Fibroblast of mammary gland (primary cell): ENCODE results near the gene FTO.

Experiments
- DNase-seq: peaks from one replicate; pipeline ENCODE4 v3.0.0-alpha.2; 2010; ENCODE audit warnings: low read depth
- H3K4me3 ChIP-seq: 2 replicates; pipeline ENCODE4 v1.5.1; 2011; ENCODE audit warnings: low read depth, mild to moderate bottlenecking, low read length, moderate library complexity; ENCODE audit not compliant: control insufficient read depth
- TF ChIP-seq, protein P1 (sequence below): conservative IDR thresholded peaks from 2 replicates; pipeline ENCODE4 v1.5.1; 2011; ENCODE audit warnings: low read depth, low read length, inconsistent platforms; ENCODE audit not compliant: control insufficient read depth, insufficient read depth

FTO gene

DNA sequence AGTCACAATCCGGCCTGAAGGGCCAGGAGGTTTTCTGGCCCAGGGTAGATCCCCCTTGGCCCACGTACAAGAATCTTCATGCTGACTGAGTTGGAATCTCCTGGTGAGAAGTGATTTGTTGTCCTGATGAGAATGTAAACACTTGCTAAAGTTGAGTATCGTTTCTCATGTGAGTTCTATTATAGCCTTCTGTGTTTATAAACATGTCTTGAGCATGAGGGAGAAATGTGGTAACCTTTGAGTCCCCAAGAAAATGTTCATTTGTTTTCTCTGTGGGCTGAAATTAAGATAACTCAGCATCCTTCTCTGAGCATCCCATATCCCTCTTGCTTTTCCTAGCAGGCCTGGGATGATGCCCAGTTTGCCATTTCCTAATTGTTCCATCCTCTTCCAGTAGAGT lies 204.8 kb downstream of the FTO start:
- H3K4me3 ChIP-seq = no peak overlapping the region
- no peak for DNase-seq
- TF ChIP-seq, protein P1, sequence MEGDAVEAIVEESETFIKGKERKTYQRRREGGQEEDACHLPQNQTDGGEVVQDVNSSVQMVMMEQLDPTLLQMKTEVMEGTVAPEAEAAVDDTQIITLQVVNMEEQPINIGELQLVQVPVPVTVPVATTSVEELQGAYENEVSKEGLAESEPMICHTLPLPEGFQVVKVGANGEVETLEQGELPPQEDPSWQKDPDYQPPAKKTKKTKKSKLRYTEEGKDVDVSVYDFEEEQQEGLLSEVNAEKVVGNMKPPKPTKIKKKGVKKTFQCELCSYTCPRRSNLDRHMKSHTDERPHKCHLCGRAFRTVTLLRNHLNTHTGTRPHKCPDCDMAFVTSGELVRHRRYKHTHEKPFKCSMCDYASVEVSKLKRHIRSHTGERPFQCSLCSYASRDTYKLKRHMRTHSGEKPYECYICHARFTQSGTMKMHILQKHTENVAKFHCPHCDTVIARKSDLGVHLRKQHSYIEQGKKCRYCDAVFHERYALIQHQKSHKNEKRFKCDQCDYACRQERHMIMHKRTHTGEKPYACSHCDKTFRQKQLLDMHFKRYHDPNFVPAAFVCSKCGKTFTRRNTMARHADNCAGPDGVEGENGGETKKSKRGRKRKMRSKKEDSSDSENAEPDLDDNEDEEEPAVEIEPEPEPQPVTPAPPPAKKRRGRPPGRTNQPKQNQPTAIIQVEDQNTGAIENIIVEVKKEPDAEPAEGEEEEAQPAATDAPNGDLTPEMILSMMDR = no peak

DNA sequence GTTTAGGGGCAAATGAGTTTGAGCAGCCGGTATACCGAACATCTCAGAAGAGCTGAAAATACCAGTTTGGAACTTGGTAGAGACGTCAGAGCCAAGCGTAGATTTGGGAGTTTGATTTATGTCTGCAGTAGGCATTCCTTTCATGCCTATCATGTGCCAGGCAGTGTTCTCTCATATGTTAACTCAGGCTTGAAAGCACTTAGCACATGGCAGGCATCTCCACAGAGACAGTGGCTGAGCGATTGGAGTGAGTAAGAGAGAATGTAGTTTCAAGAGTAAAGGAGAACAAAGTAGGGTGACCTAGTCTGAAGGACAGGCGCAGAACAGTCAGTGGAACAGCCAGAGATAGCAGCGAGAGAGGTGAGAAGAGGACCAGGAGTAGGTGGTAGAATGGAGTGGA lies 207.0 kb downstream of the FTO start:
- no peak overlapping the region for H3K4me3 ChIP-seq
- TF ChIP-seq, protein P1 = no peak
- no peak for DNase-seq

DNA sequence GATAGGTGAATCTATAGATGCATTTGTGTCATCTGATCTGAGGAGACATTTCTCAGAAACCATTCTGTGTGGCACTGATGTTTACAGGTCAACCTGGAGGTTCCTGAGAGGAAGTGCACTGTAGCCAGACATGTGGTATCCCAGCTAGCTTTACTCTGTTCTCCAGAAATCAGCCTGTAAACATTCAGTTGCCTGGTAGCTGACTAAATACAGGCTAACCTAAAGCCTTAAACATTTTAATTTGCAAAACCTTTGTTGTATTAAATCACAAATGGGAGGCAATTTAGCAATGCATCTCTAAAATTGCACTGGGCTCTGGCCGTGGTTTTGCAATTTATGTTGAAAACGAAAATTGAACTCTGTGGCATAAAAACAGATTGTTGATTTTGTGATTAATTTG lies 207.6 kb downstream of the FTO start:
- DNase-seq = peak; percentile 50
- H3K4me3 ChIP-seq = no peak overlapping the region
- TF ChIP-seq, protein P1 = no peak

DNA sequence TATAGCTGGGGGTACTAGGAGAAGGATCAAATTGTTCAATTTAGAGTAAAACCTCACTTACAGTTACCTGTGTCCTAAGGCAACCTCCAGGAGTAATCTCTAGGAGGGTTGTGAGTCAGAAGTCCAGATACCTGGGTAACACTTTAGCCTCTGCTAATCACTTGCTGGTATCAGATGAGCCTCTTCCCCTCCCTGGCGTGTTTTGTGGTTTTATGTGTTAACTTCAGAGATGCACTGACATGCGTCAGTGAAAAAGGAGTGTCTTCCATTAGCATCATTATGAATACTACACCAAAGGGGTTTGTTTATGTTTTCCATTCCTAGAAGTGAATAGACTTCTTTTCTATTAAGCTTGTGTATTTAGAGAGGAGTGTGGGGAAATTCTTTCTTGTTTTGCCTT lies 208.2 kb downstream of the FTO start:
- H3K4me3 ChIP-seq = no peak overlapping the region
- TF ChIP-seq, protein P1 = no peak
- DNase-seq = no peak

DNA sequence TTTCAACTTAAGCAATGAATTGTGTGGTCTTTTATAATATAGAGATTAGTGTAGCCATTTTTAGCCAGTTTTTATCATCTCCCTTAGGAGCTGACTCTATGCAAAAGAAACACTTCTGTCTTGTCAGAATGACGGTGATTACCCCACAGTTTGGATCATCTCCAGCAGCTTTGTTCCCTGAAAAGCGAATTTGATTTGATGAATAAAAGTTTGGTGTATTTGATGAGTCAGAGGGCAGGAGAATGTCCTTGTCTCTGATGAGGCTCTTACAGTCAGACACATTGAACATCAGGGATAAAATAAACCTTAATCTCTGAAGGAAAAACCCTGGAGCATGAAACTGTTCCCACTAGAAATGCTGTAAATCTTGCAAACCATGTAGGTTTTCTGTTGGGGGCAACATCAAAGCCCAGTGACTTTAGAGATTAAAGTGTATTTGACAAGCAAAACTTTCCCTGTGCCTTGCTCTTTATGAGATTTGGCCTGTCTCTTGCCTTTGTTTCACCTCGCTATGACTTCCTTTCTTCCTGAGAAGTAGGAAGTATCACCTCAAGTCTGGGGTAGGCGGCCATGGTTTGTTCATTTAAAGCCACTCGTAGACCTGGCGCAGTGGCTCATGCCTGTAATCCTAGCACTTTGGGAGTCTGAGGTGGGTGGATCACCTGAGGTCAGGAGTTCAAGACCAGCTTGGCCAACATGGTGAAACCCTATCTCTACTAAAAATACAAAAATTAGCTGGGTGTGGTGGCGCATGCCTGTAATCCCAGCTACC lies 209.3 kb downstream of the FTO start:
- DNase-seq = peak; percentile 99
- no peak overlapping the region for H3K4me3 ChIP-seq
- TF ChIP-seq, protein P1 = no peak

DNA sequence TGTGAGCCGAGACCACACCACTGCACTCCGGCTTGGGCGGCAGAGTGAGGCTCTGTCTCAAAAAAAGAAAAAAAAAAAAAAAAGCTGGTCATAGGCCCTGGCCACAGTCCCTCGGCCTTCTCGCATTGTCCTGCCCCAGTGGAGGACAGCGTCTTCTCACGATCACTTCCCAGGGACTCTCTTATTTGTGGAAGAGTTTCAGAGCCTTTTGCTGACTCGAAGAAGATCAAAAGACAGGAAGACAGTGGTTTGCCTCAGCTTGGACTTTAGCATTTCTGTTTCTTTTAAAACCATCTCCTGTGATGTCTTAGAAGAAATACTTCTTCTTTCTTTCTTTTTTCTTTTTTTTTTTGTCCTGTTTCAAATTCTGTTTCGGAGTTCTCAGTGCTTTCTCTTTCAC lies 210.0 kb downstream of the FTO start:
- DNase-seq = no peak
- no peak overlapping the region for H3K4me3 ChIP-seq
- TF ChIP-seq, protein P1 = no peak
